GM23338 (cell line): ENCODE data around the gene PCBP3. TPM values are rescaled to one million over a fixed set of nuclear protein-coding genes. Genes with fewer than 3 reads are reported as not detected.

Experiments
- ATAC-seq: fragments of 200-7000 bp; cut with Tn5 transposase; 3 replicates; pipeline ENCODE4 v1.9.1; 2020
- DNase-seq: peaks from one replicate; pipeline ENCODE4 v3.0.0-alpha.2; 2015; ENCODE audit warnings: low spot score
- H2AFZ ChIP-seq: fragments of 200-600 bp; sonication (generic); 2 replicates; pipeline ENCODE4 v1.8.0; 2016; ENCODE audit warnings: antibody characterized with exemption, mild to moderate bottlenecking, moderate library complexity
- H3F3A ChIP-seq: fragments of 200-600 bp; sonication (generic); replicated peaks from 2 replicates; pipeline ENCODE4 v1.8.0; 2017; ENCODE audit warnings: antibody characterized with exemption, mixed run types, low read depth
- H3K27ac ChIP-seq: fragments of 200-600 bp; sonication (generic); 2 replicates; pipeline ENCODE4 v1.6.1; 2016; ENCODE audit warnings: low read depth
- H3K27me3 ChIP-seq: fragments of 200-600 bp; sonication (generic); 2 replicates; pipeline ENCODE4 v1.8.0; 2016; ENCODE audit warnings: mild to moderate bottlenecking, mixed run types, moderate library complexity; ENCODE audit not compliant: insufficient read depth
- H3K36me3 ChIP-seq: fragments of 200-600 bp; sonication (generic); 2 replicates; pipeline ENCODE4 v1.8.0; 2016; ENCODE audit warnings: mild to moderate bottlenecking; ENCODE audit not compliant: insufficient read depth
- H3K4me1 ChIP-seq: fragments of 200-600 bp; sonication (generic); 2 replicates; pipeline ENCODE4 v1.8.0; 2016; ENCODE audit warnings: mild to moderate bottlenecking, moderate library complexity; ENCODE audit not compliant: insufficient read depth
- H3K4me2 ChIP-seq: fragments of 200-600 bp; sonication (generic); 2 replicates; pipeline ENCODE4 v1.7.1; 2017; ENCODE audit warnings: mixed run types
- H3K4me3 ChIP-seq: fragments of 200-600 bp; sonication (generic); 2 replicates; pipeline ENCODE4 v1.6.1; 2016; ENCODE audit warnings: mixed run types
- H3K79me2 ChIP-seq: fragments of 200-600 bp; sonication (generic); replicated peaks from 2 replicates; pipeline ENCODE4 v1.8.0; 2017; ENCODE audit warnings: mild to moderate bottlenecking; ENCODE audit not compliant: insufficient read depth
- H3K9me2 ChIP-seq: fragments of 200-600 bp; sonication (generic); 2 replicates; pipeline ENCODE4 v1.8.0; 2017; ENCODE audit not compliant: insufficient read depth
- H4K20me1 ChIP-seq: fragments of 200-600 bp; sonication (generic); replicated peaks from 2 replicates; pipeline ENCODE4 v1.8.0; 2017; ENCODE audit warnings: mild to moderate bottlenecking; ENCODE audit not compliant: insufficient read depth
- H3K27ac Mint-ChIP-seq: 2 replicates; pipeline ENCODE4 v1.8.0; 2020; ENCODE audit warnings: inconsistent platforms, mild to moderate bottlenecking, moderate library complexity, mixed read lengths
- H3K27me3 Mint-ChIP-seq: 3 replicates; pipeline ENCODE4 v1.8.0; 2022; ENCODE audit warnings: low read depth, mild to moderate bottlenecking, moderate library complexity, mixed read lengths, inconsistent platforms; ENCODE audit not compliant: insufficient read depth, poor library complexity
- H3K36me3 Mint-ChIP-seq: 3 replicates; pipeline ENCODE4 v1.8.0; 2021; ENCODE audit warnings: low read depth, mild to moderate bottlenecking, inconsistent platforms, moderate library complexity, mixed read lengths
- H3K4me1 Mint-ChIP-seq: 3 replicates; pipeline ENCODE4 v1.8.0; 2020; ENCODE audit warnings: mild to moderate bottlenecking, inconsistent platforms, mixed read lengths
- H3K4me3 Mint-ChIP-seq: 3 replicates; pipeline ENCODE4 v1.8.0; 2021; ENCODE audit warnings: moderate library complexity, mild to moderate bottlenecking, inconsistent platforms, mixed read lengths
- H3K9me3 Mint-ChIP-seq: 3 replicates; pipeline ENCODE4 v1.8.0; 2020; ENCODE audit warnings: moderate library complexity, mild to moderate bottlenecking, inconsistent platforms, mixed read lengths
- CREB1 ChIP-seq: fragments of 250-450 bp; sonication (Bioruptor Pico); IDR thresholded peaks from 2 replicates; pipeline ENCODE4 v1.5.0; 2020; ENCODE audit warnings: low read depth, mild to moderate bottlenecking, moderate library complexity
- EZH2 ChIP-seq: fragments of 200-600 bp; sonication (generic); IDR thresholded peaks from one replicate; pipeline ENCODE4 v1.8.0; 2017; ENCODE audit warnings: antibody characterized with exemption, mild to moderate bottlenecking, low read depth; ENCODE audit not compliant: unreplicated experiment
- EZH2phosphoT487 ChIP-seq: fragments of 200-600 bp; sonication (generic); IDR thresholded peaks from one replicate; pipeline ENCODE4 v1.8.1; 2018; ENCODE audit warnings: antibody characterized with exemption; ENCODE audit not compliant: unreplicated experiment
- JUNB ChIP-seq: IDR thresholded peaks from one replicate; pipeline ENCODE4 v1.6.1; 2016; ENCODE audit warnings: antibody characterized with exemption; ENCODE audit not compliant: unreplicated experiment
- NANOG ChIP-seq: IDR thresholded peaks from 2 replicates; pipeline ENCODE4 v1.6.1; 2016; ENCODE audit warnings: antibody characterized with exemption, borderline replicate concordance
- POLR2AphosphoS5 ChIP-seq: IDR thresholded peaks from 2 replicates; pipeline ENCODE4 v1.6.1; 2016; ENCODE audit warnings: antibody characterized with exemption, low read depth
- ZNF114 ChIP-seq: fragments of 250-450 bp; sonication (Bioruptor Pico); IDR thresholded peaks from 2 replicates; pipeline ENCODE4 v1.5.0; 2020; ENCODE audit warnings: mild to moderate bottlenecking, moderate library complexity
- ZNF331 ChIP-seq: fragments of 250-450 bp; sonication (Bioruptor Pico); IDR thresholded peaks from 2 replicates; pipeline ENCODE4 v1.5.0; 2020; ENCODE audit warnings: low read depth, mild to moderate bottlenecking, moderate library complexity
- polyA plus RNA-seq: library from polyadenylated mRNA; unstranded; fragments of >200 nt; fragmentation: Nextera tagmentation; extraction: Ambion mirVana; gene quantifications from 2 replicates; pipeline ENCODE4 v1.2.1, GENCODE V29; 2016
- total RNA-seq: library from RNA; depleted of rRNA; stranded (reverse); fragments of >200 nt; shearing (Covaris generic); gene quantifications from 2 replicates; pipeline ENCODE4 v1.2.3, GENCODE V29; 2014
- TF ChIP-seq, protein P1 (sequence below): IDR thresholded peaks from one replicate; pipeline ENCODE4 v1.6.1; 2018; ENCODE audit warnings: antibody characterized with exemption; ENCODE audit not compliant: unreplicated experiment
- TF ChIP-seq, protein P2 (sequence below): IDR thresholded peaks from 2 replicates; pipeline ENCODE4 v1.6.1; 2016; ENCODE audit warnings: antibody characterized with exemption
- TF ChIP-seq, protein P3 (sequence below), 2 experiments: fragments of 200-600 bp in 1 of 2; sonication (generic) in 1 of 2; conservative IDR thresholded peaks; 2 replicates each; pipeline versions ENCODE4 v1.5.1 to v1.6.1; 2016 to 2017; ENCODE audit warnings: antibody characterized with exemption in 2 of 2, low read depth in 2 of 2, mild to moderate bottlenecking in 2 of 2, moderate library complexity in 1 of 2

PCBP3 gene
- total and polyA plus RNA-seq, 2 experiments from 2014 or later: 7.1 to 9.1 TPM

DNA sequence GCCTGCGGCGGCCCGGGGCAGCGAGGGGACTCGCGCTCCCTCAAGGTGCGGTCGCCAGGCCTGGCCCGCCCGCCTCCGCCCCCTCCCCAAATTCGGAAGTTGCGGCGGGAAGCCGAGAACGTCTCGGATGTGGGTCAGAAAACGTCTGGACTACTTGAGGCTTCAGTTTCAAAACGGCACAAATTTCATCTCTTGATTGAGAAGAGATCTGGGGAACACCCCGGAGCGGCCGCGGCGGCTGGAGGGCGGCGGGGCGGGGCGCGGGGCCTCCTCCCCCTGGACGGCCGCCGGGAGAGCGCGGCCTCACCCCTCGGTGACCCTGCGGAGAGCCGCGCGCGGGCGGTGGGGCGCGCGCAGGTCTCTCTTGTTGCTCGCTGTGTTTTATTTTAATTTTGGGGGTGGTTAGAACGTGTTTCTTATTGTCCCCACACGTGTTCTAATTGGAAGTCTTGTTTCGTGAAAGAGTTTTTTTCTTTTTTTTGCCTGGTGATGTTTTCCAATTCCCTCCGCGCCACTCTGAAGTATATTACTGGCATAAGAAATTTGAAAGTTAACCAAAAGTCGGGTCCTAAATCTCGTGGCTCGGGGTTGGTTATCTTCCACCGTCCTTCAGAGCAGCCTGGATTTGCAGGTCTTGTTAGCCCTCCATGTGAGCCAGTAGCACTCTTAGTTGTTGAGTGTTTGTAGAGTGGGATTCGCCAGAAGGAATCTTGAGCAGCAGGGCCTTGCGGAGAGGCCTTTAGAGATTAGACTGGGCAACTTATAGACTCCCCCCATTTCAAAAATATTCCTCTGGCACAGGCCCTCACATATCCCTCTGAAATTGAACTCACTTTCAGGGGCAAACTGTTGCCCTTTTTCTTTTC lies 749 bp downstream of the PCBP3 start:
- peaks cover 25% of the 10 kb centered on the region for H3K27me3 Mint-ChIP-seq
- H3K27me3 ChIP-seq: peaks cover 31% of the 10 kb centered on the region
- ATAC-seq (no peak), DNase-seq (peak; percentile 26)
- no peak overlapping the region for H3K27ac Mint-ChIP-seq
- no peak overlapping the region for H3K27ac ChIP-seq
- peak overlapping the region; percentile 85 for H3K4me3 Mint-ChIP-seq
- 0 out of 2 replicates have a peak, but pooled peaks cover 7% of the 10 kb centered on the region for H3F3A ChIP-seq
- no peaks in the 10 kb centered on the region for H3K36me3 Mint-ChIP-seq
- peaks cover 5% of the 10 kb centered on the region; the same call in 1 of the 2 replicates for H3K79me2 ChIP-seq
- peak overlapping the region; percentile 85 for H3K4me2 ChIP-seq
- peaks cover 24% of the 10 kb centered on the region; the same call in 1 of the 2 replicates for H4K20me1 ChIP-seq
- H2AFZ ChIP-seq: 0 out of 2 replicates have a peak overlapping the region, but pooled peaks have one; percentile 72
- no peaks in the 10 kb centered on the region for H3K36me3 ChIP-seq
- peaks cover 4% of the 10 kb centered on the region for H3K9me3 Mint-ChIP-seq
- peaks cover 12% of the 10 kb centered on the region for H3K4me1 ChIP-seq
- TF ChIP-seq, protein P1, sequence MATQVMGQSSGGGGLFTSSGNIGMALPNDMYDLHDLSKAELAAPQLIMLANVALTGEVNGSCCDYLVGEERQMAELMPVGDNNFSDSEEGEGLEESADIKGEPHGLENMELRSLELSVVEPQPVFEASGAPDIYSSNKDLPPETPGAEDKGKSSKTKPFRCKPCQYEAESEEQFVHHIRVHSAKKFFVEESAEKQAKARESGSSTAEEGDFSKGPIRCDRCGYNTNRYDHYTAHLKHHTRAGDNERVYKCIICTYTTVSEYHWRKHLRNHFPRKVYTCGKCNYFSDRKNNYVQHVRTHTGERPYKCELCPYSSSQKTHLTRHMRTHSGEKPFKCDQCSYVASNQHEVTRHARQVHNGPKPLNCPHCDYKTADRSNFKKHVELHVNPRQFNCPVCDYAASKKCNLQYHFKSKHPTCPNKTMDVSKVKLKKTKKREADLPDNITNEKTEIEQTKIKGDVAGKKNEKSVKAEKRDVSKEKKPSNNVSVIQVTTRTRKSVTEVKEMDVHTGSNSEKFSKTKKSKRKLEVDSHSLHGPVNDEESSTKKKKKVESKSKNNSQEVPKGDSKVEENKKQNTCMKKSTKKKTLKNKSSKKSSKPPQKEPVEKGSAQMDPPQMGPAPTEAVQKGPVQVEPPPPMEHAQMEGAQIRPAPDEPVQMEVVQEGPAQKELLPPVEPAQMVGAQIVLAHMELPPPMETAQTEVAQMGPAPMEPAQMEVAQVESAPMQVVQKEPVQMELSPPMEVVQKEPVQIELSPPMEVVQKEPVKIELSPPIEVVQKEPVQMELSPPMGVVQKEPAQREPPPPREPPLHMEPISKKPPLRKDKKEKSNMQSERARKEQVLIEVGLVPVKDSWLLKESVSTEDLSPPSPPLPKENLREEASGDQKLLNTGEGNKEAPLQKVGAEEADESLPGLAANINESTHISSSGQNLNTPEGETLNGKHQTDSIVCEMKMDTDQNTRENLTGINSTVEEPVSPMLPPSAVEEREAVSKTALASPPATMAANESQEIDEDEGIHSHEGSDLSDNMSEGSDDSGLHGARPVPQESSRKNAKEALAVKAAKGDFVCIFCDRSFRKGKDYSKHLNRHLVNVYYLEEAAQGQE: no peak
- TF ChIP-seq ZNF114 (CRISPR knock-in tag) (no peak), ZNF331 (CRISPR knock-in tag) (no peak), EZH2phosphoT487 (no peak), JUNB (no peak), CREB1 (no peak), EZH2 (peak; percentile 50), POLR2AphosphoS5 (no peak)
- TF ChIP-seq, protein P2, sequence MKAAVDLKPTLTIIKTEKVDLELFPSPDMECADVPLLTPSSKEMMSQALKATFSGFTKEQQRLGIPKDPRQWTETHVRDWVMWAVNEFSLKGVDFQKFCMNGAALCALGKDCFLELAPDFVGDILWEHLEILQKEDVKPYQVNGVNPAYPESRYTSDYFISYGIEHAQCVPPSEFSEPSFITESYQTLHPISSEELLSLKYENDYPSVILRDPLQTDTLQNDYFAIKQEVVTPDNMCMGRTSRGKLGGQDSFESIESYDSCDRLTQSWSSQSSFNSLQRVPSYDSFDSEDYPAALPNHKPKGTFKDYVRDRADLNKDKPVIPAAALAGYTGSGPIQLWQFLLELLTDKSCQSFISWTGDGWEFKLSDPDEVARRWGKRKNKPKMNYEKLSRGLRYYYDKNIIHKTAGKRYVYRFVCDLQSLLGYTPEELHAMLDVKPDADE: no peak
- H3K9me2 ChIP-seq: 0 out of 2 replicates have a peak, but pooled peaks cover 3% of the 10 kb centered on the region
- peaks cover 18% of the 10 kb centered on the region; the same call in 2 of the 3 replicates for H3K4me1 Mint-ChIP-seq
- H3K4me3 ChIP-seq: peak overlapping the region; percentile 67

DNA sequence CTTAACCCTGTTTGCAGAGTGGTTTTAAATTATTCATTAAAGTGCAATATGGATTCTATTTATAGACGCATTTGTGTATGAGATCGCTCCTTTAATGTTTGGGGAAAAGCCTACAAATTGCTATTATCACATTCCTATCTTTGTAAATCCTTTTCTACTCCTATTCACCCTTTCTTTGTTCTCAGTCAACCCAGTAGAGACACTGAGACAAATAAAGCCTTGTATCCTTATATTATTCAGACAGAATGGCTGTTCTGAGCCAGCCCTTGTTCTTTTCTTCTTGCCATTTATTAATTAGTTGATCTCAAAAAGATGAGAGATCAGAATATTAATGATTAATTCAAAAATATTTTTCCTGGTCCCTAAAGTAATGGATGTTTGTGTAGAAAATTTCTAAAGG lies 8.4 kb downstream of the PCBP3 start:
- Histone ChIP-seq H3K9me2 (no peaks in the 10 kb centered on the region), H3K4me1 (no peaks in the 10 kb centered on the region), H3K4me2 (no peak overlapping the region), H2AFZ (no peak overlapping the region), H3K79me2 (no peaks in the 10 kb centered on the region), H4K20me1 (no peaks in the 10 kb centered on the region; the same call in 1 of the 2 replicates), H3F3A (no peaks in the 10 kb centered on the region), H3K36me3 (no peaks in the 10 kb centered on the region), H3K27me3 (no peaks in the 10 kb centered on the region), H3K4me3 (no peak overlapping the region), H3K27ac (no peak overlapping the region)
- peaks cover 11% of the 10 kb centered on the region for H3K9me3 Mint-ChIP-seq
- H3K27me3 Mint-ChIP-seq: peaks cover under 1% of the 10 kb centered on the region
- H3K27ac Mint-ChIP-seq: no peak overlapping the region
- H3K4me3 Mint-ChIP-seq: no peak overlapping the region
- no peaks in the 10 kb centered on the region for H3K4me1 Mint-ChIP-seq
- H3K36me3 Mint-ChIP-seq: peaks cover 5% of the 10 kb centered on the region
- ATAC-seq (no peak), DNase-seq (no peak)
- TF ChIP-seq ZNF331 (CRISPR knock-in tag): no peak
- TF ChIP-seq POLR2AphosphoS5: no peak
- TF ChIP-seq, protein P2: no peak
- TF ChIP-seq EZH2: no peak
- TF ChIP-seq NANOG: no peak
- TF ChIP-seq, protein P1: no peak
- TF ChIP-seq ZNF114 (CRISPR knock-in tag): no peak
- TF ChIP-seq, protein P3, sequence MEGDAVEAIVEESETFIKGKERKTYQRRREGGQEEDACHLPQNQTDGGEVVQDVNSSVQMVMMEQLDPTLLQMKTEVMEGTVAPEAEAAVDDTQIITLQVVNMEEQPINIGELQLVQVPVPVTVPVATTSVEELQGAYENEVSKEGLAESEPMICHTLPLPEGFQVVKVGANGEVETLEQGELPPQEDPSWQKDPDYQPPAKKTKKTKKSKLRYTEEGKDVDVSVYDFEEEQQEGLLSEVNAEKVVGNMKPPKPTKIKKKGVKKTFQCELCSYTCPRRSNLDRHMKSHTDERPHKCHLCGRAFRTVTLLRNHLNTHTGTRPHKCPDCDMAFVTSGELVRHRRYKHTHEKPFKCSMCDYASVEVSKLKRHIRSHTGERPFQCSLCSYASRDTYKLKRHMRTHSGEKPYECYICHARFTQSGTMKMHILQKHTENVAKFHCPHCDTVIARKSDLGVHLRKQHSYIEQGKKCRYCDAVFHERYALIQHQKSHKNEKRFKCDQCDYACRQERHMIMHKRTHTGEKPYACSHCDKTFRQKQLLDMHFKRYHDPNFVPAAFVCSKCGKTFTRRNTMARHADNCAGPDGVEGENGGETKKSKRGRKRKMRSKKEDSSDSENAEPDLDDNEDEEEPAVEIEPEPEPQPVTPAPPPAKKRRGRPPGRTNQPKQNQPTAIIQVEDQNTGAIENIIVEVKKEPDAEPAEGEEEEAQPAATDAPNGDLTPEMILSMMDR (conservative IDR thresholded peaks at IDR 0.05; ENCODE audit: low read depth in 2 of 2): no peak
